ENCODE measurements around the gene GRP.

DNA sequence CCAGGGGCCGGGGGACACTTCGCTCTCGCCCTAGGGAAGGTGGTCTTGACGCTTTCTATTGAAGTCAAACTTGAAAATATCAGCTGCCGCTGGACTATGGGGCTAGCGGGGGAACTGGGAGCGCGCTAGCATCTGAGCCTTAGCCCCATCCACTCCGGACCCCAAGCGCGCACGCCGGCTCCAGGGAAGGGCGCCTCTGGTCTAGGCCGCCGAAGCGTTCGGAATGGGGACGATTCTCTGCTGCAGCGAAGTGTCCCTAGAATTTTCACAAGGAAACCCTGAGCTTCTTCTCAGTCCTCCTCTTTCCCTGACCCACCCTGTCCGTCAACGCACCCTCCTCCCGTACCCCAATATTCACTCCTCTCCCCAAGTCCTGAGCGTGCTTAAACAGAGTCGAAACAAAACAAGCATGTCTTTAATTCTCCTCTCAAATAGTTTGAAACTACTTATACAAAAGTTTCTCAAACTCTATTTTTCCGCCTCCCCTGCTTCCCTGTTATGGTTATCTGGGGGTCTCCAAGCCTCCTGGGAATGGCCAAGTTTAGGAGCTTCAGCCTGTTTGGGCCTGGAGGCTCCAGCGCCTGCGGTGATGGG is 48.3 kb downstream of the GRP start:
- TF ChIP-seq CTCF (IDR thresholded peaks at IDR 0.05) (no peak), POLR2A (IDR thresholded peaks at IDR 0.05) (no peak), EP300 (IDR thresholded peaks at IDR 0.05) (no peak)
